Heart left ventricle (tissue), 13 donors: ENCODE measurements around the gene SHTN1.

Experiments used
- POLR2A ChIP-seq, 2 donors: fragments of 450-650 bp; IDR thresholded peaks; one replicate each; pipeline ENCODE4 v1.6.1; 2017; ENCODE audit warnings: antibody characterized with exemption in 2 of 2, mild to moderate bottlenecking in 2 of 2, moderate library complexity in 2 of 2
- TF ChIP-seq, protein P1 (sequence below), 12 donors: fragments of 200-600 bp; sonication (generic) in 4 of 12; IDR thresholded peaks; one replicate each; pipeline versions ENCODE4 v1.5.0 to v1.8.0; 2018 to 2022; ENCODE audit warnings: antibody characterized with exemption in 12 of 12, mild to moderate bottlenecking in 5 of 12
- donor health status: ischemic (EF 13 %, LVEDD 7.1; RV severe dilation, severe dysfunction).
- donor health status: DM: no; HTN: yes; CAD: no.
- donor health status: DM: no; HTN: no; CAD: no.
- donor health status: ischemic (EF 25% LVEDD 6.9; RV normal size, moderate dysfunction).
- donor health status: ischemic (EF 25% LVEDD 5.7; RV mildly dilated, moderate dysfunction).
- donor health status: ischemic (EF 35%, LVEDD 5.7; RV mildly dilated, moderate dysfunction).
- donor health status: nonischemic (EF 11% LVEDD 7.7; RV severe dilation, severe dysfunction).
- donor health status: DM: yes; HTN: yes; CAD: no.
- donor health status: PGD.
- donor health status: ischemic (EF 29% LVEDD 5.4; RV normal size, mild dysfunction).
- donor health status: nonischemic (EF 23%, LVEDD 6.1; RV moderate dilation, normal function).

DNA sequence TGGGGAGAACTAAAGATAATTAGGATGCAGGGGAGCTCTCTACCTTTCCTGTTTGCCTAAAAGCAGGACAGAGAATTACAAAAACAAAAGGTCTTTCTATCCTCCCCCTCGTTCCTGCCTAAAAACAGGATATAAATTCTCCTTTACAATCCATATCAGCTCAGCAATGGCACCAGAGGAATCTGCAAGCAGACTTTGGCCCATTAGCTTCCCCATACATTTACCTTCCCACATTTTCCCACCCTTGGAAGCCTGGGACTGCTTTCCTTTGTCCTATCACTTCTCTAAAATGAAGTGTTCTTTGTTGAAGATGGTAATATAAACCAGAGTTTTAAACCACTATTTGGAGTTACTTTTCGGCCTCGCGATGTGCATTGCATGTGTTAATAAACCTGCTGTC, 15.5 kb downstream of the SHTN1 start:
- TF ChIP-seq, protein P1, sequence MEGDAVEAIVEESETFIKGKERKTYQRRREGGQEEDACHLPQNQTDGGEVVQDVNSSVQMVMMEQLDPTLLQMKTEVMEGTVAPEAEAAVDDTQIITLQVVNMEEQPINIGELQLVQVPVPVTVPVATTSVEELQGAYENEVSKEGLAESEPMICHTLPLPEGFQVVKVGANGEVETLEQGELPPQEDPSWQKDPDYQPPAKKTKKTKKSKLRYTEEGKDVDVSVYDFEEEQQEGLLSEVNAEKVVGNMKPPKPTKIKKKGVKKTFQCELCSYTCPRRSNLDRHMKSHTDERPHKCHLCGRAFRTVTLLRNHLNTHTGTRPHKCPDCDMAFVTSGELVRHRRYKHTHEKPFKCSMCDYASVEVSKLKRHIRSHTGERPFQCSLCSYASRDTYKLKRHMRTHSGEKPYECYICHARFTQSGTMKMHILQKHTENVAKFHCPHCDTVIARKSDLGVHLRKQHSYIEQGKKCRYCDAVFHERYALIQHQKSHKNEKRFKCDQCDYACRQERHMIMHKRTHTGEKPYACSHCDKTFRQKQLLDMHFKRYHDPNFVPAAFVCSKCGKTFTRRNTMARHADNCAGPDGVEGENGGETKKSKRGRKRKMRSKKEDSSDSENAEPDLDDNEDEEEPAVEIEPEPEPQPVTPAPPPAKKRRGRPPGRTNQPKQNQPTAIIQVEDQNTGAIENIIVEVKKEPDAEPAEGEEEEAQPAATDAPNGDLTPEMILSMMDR (IDR thresholded peaks at IDR 0.05) = no peak
- TF ChIP-seq POLR2A (IDR thresholded peaks at IDR 0.05) = no peak
